SK-N-SH (cell line): ENCODE data around the gene KCNJ2. TPM values are rescaled to one million over a fixed set of nuclear protein-coding genes. Genes with fewer than 3 reads are reported as not detected.

Experiments
- CTCF ChIA-PET: fragments of 300-600, 350-600 bp; formaldehyde crosslinking; extraction: SDS; loops from one replicate; lab custom pipeline; 2021; lab: Yijun Ruan, JAX
- POLR2A ChIA-PET: fragments of 350-600 bp; sonication (Branson Sonifier 250); formaldehyde crosslinking; extraction: SDS; loops from one replicate; lab custom pipeline; 2020; ENCODE audit warnings: antibody characterized with exemption, inconsistent platforms; lab: Yijun Ruan, JAX
- DNase-seq: peaks from one replicate; pipeline ENCODE4 v3.0.0; 2012
- H2AFZ ChIP-seq: fragments of 200-600 bp; sonication (generic); 2 replicates; pipeline ENCODE4 v1.8.1; 2016; ENCODE audit warnings: antibody characterized with exemption, mild to moderate bottlenecking, low read depth
- H3F3A ChIP-seq: fragments of 200-600 bp; sonication (generic); replicated peaks from 2 replicates; pipeline ENCODE3; 2016; ENCODE audit warnings: antibody characterized with exemption, mild to moderate bottlenecking; ENCODE audit not compliant: insufficient read depth
- H3K27ac ChIP-seq, 2 experiments: fragments of 200-500 bp in 1 of 2; fragments of 200-600 bp in 1 of 2; sonication (Bioruptor generic) in 1 of 2; sonication (generic), shearing (Covaris generic) in 1 of 2; 2 replicates each; pipeline versions ENCODE4 v1.5.1 to v1.6.1; 2014 to 2016; ENCODE audit warnings: low read depth in 2 of 2, inconsistent platforms in 1 of 2, low read length in 1 of 2, mild to moderate bottlenecking in 1 of 2, mixed read lengths in 1 of 2
- H3K27me3 ChIP-seq: fragments of 200-600 bp; sonication (generic), shearing (Covaris generic); 2 replicates; pipeline ENCODE4 v1.6.1; 2016; ENCODE audit warnings: mixed run types; ENCODE audit not compliant: insufficient read depth
- H3K36me3 ChIP-seq, 2 experiments: fragments of 200-500 bp in 1 of 2; fragments of 200-600 bp in 1 of 2; sonication (Bioruptor generic) in 1 of 2; sonication (generic) in 1 of 2; replicated peaks in 1 of 2; 2 replicates each; pipeline versions ENCODE3 to v1.5.1; 2014 to 2016; ENCODE audit warnings: low read length in 1 of 2, mild to moderate bottlenecking in 1 of 2; ENCODE audit not compliant: insufficient read depth in 2 of 2, control insufficient read depth in 1 of 2
- H3K4me1 ChIP-seq, 2 experiments: fragments of 200-500 bp in 1 of 2; fragments of 200-600 bp in 1 of 2; sonication (Bioruptor generic) in 1 of 2; sonication (generic), shearing (Covaris generic) in 1 of 2; 2 replicates each; pipeline versions ENCODE4 v1.5.1 to v1.6.1; 2014 to 2016; ENCODE audit warnings: low read depth in 1 of 2, low read length in 1 of 2, mixed run types in 1 of 2; ENCODE audit not compliant: insufficient read depth in 2 of 2, control insufficient read depth in 1 of 2
- H3K4me2 ChIP-seq: fragments of 200-600 bp; sonication (generic), shearing (Covaris generic); 2 replicates; pipeline ENCODE4 v1.6.1; 2017; ENCODE audit warnings: mixed run types
- H3K4me3 ChIP-seq, 2 experiments: fragments of 200-500 bp in 1 of 2; fragments of 200-600 bp in 1 of 2; sonication (Bioruptor generic) in 1 of 2; sonication (generic), shearing (Covaris generic) in 1 of 2; 2 replicates each; pipeline versions ENCODE4 v1.5.1 to v1.8.1; 2014 to 2016; ENCODE audit warnings: low read depth in 2 of 2, inconsistent platforms in 1 of 2, low read length in 1 of 2, mild to moderate bottlenecking in 1 of 2, mixed read lengths in 1 of 2, moderate library complexity in 1 of 2
- H3K79me2 ChIP-seq: fragments of 200-600 bp; sonication (generic); 2 replicates; pipeline ENCODE4 v1.8.1; 2017; ENCODE audit warnings: mild to moderate bottlenecking; ENCODE audit not compliant: insufficient read depth
- H3K9ac ChIP-seq: fragments of 200-600 bp; sonication (generic); 2 replicates; pipeline ENCODE4 v1.6.1; 2017; ENCODE audit warnings: mixed run types
- H3K9me2 ChIP-seq: fragments of 200-600 bp; sonication (generic); 2 replicates; pipeline ENCODE4 v1.6.1; 2017; ENCODE audit warnings: mixed run types
- H3K9me3 ChIP-seq: fragments of 200-600 bp; sonication (generic); 2 replicates; pipeline ENCODE4 v1.6.1; 2017; ENCODE audit warnings: mixed run types, mild to moderate bottlenecking, moderate library complexity
- H4K20me1 ChIP-seq: fragments of 200-600 bp; sonication (generic); 2 replicates; pipeline ENCODE4 v1.6.1; 2017; ENCODE audit warnings: mild to moderate bottlenecking, mixed run types; ENCODE audit not compliant: insufficient read depth
- CHD2 ChIP-seq: fragments of 150-350 bp; IDR thresholded peaks from 2 replicates; pipeline ENCODE4 v1.6.1; 2018; ENCODE audit warnings: low read length; ENCODE audit not compliant: partially characterized antibody
- EP300 ChIP-seq, 2 experiments: IDR thresholded peaks; 2 replicates each; pipeline versions ENCODE4 v1.4.0 to v1.6.1; 2012; ENCODE audit warnings: borderline replicate concordance in 1 of 2, low read depth in 1 of 2, low read length in 1 of 2
- FOSL2 ChIP-seq: IDR thresholded peaks from 2 replicates; pipeline ENCODE4 v1.4.0; 2012; ENCODE audit warnings: low read depth, mild to moderate bottlenecking, moderate library complexity, borderline replicate concordance
- FOXJ3 ChIP-seq: sonication (generic); formaldehyde crosslinking; IDR thresholded peaks from 2 replicates; pipeline ENCODE4 v1.5.1; 2020; ENCODE audit warnings: mild to moderate bottlenecking, missing genetic modification reagents
- FOXM1 ChIP-seq: IDR thresholded peaks from 2 replicates; pipeline ENCODE4 v1.4.0; 2012; ENCODE audit warnings: low read depth, mild to moderate bottlenecking
- GATA2 ChIP-seq: sonication (generic); formaldehyde crosslinking; IDR thresholded peaks from 2 replicates; pipeline ENCODE4 v1.5.0; 2020; ENCODE audit warnings: mild to moderate bottlenecking, missing genetic modification reagents
- JUND ChIP-seq: IDR thresholded peaks from 2 replicates; pipeline ENCODE4 v1.4.0; 2012
- PBX3 ChIP-seq: IDR thresholded peaks from 2 replicates; pipeline ENCODE4; 2012
- POLR2AphosphoS5 ChIP-seq: IDR thresholded peaks from 2 replicates; pipeline ENCODE4 v1.6.1; 2012; ENCODE audit warnings: low read depth, low read length
- RAD21 ChIP-seq: IDR thresholded peaks from 2 replicates; pipeline ENCODE4 v1.6.1; 2012; ENCODE audit warnings: mild to moderate bottlenecking, low read length
- RXRA ChIP-seq: IDR thresholded peaks from 2 replicates; pipeline ENCODE4 v1.4.0; 2012; ENCODE audit warnings: low read depth, mild to moderate bottlenecking, borderline replicate concordance
- TAF1 ChIP-seq: IDR thresholded peaks from 2 replicates; pipeline ENCODE4 v1.6.1; 2012; ENCODE audit warnings: low read depth, mild to moderate bottlenecking, low read length, moderate library complexity, borderline replicate concordance
- TEAD4 ChIP-seq: IDR thresholded peaks from 2 replicates; pipeline ENCODE4 v1.4.0; 2012; ENCODE audit warnings: mild to moderate bottlenecking, borderline replicate concordance; ENCODE audit not compliant: insufficient read depth
- YY1 ChIP-seq: IDR thresholded peaks from 2 replicates; pipeline ENCODE4 v1.4.0; 2012; ENCODE audit warnings: low read depth, mild to moderate bottlenecking
- ZBTB33 ChIP-seq: IDR thresholded peaks from 2 replicates; pipeline ENCODE4 v1.4.0; 2012; ENCODE audit warnings: low read depth, borderline replicate concordance
- WGBS: methylation state at CpG from one replicate; pipeline ENCODE4 v1.1.6; 2017; ENCODE audit warnings: low lambda C conversion rate; 5-methylcytosine and 5-hydroxymethylcytosine counted together
- polyA plus RNA-seq, 3 experiments: library from polyadenylated mRNA; depleted of rRNA; stranded (reverse); fragments of >200 nt; gene quantifications; 2 replicates each; pipeline ENCODE4 v1.2.3, GENCODE V29; 2012
- TF ChIP-seq, protein P1 (sequence below): fragments of 150-350 bp; IDR thresholded peaks from 2 replicates; pipeline ENCODE4 v1.6.1; 2016; ENCODE audit warnings: mild to moderate bottlenecking, low read depth, low read length
- TF ChIP-seq, protein P2 (sequence below): IDR thresholded peaks from 2 replicates; pipeline ENCODE4 v1.4.0; 2012; ENCODE audit warnings: low read depth
- TF ChIP-seq, protein P3 (sequence below): fragments of 150-350 bp; IDR thresholded peaks from 2 replicates; pipeline ENCODE4 v1.6.1; 2017; ENCODE audit warnings: antibody characterized with exemption, low read length, low read depth, borderline replicate concordance

The KCNJ2 gene
- polyA plus RNA-seq, 1 of the 3 experiments (the other 2 are of a cell fraction): 0.21 TPM

GRCh38 chr17:70172449-70172848 lies 3.1 kb downstream of the KCNJ2 start:
- Histone ChIP-seq H3F3A (no peaks in the 10 kb centered on the region), H3K9me2 (no peaks in the 10 kb centered on the region), H3K27ac (no peak overlapping the region), H2AFZ (no peak overlapping the region), H3K79me2 (peaks cover 23% of the 10 kb centered on the region), H3K9me3 (no peaks in the 10 kb centered on the region), H3K36me3 (no peaks in the 10 kb centered on the region), H3K4me2 (peak overlapping the region; percentile 10; the same call in 1 of the 2 replicates), H3K27me3 (no peaks in the 10 kb centered on the region), H3K4me1 (peaks cover 3 to 25% of the 10 kb centered on the region in 2 experiments; a peak in 3 of 4 replicates), H3K4me3 (no peak overlapping the region), H4K20me1 (no peaks in the 10 kb centered on the region), H3K9ac (no peak overlapping the region)
- no peak for DNase-seq
- 77% methylated on average over 2 of the region's 2 CpGs for WGBS
- TF ChIP-seq EP300 (IDR thresholded peaks at IDR 0.05; ENCODE audit: borderline replicate concordance in 1 of 2, low read depth in 1 of 2, low read length in 1 of 2) (0 out of 4 replicates have a peak, but pooled peaks of 1 of the 2 experiments have one; percentile 11), FOSL2 (peak; percentile 12), TEAD4 (0 out of 2 replicates have a peak, but pooled peaks have one; percentile 3), JUND (0 out of 2 replicates have a peak, but pooled peaks have one; percentile 7), PBX3 (peak; percentile 44), RAD21 (no peak), TAF1 (no peak), GATA2 (no peak)
- ChIA-PET CTCF (interaction anchor here (0.9 to 6.5 kb wide), 4 partner anchors 15 to 565 kb away, joined by 3 to 51 read pairs (median 4); no protein-coding TSS in a partner anchor), POLR2A (no interaction called here)

DNA sequence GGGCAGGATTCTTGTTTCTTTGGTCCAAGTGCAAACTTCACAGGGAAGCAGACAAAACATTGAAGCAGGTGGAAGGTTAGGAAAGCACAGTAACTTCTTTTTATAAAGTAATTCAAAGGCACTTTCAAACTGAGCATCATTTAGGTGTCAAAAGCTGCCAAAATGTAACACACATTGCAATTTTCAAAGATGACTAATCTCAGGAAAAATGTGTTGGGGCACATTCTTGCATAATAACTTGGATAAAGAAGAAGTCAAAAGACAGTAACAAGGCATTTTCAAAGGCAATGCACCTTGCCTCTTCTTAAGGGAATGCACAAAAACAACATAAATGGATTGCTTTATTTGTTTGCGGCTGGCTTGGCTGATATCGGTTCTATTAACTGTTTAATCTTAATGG lies 3.6 kb downstream of the KCNJ2 start:
- Histone ChIP-seq H3K9me2 (no peaks in the 10 kb centered on the region), H3K9me3 (no peaks in the 10 kb centered on the region), H3K4me3 (no peak overlapping the region), H3K9ac (no peak overlapping the region), H2AFZ (no peak overlapping the region), H3K4me1 (peaks cover 3 to 23% of the 10 kb centered on the region in 2 experiments; a peak in 3 of 4 replicates), H3F3A (no peaks in the 10 kb centered on the region), H3K79me2 (peaks cover 23% of the 10 kb centered on the region), H3K27ac (no peak overlapping the region), H3K4me2 (peak overlapping the region; percentile 10; the same call in 1 of the 2 replicates), H3K36me3 (no peaks in the 10 kb centered on the region), H3K27me3 (no peaks in the 10 kb centered on the region), H4K20me1 (no peaks in the 10 kb centered on the region)
- ChIA-PET POLR2A (no interaction called here), CTCF (interaction anchor here (1.8 to 6.5 kb wide), 2 partner anchors 381 to 566 kb away, joined by 5 to 51 read pairs; no protein-coding TSS in a partner anchor)
- 90% methylated on average over 2 of the region's 2 CpGs for WGBS
- DNase-seq: no peak
- TF ChIP-seq FOXJ3 (CRISPR knock-in tag): no peak
- TF ChIP-seq RAD21: no peak
- TF ChIP-seq, protein P1, sequence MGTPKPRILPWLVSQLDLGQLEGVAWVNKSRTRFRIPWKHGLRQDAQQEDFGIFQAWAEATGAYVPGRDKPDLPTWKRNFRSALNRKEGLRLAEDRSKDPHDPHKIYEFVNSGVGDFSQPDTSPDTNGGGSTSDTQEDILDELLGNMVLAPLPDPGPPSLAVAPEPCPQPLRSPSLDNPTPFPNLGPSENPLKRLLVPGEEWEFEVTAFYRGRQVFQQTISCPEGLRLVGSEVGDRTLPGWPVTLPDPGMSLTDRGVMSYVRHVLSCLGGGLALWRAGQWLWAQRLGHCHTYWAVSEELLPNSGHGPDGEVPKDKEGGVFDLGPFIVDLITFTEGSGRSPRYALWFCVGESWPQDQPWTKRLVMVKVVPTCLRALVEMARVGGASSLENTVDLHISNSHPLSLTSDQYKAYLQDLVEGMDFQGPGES: no peak
- no peak for TF ChIP-seq ZBTB33
- no peak for TF ChIP-seq POLR2AphosphoS5
- TF ChIP-seq EP300 (IDR thresholded peaks at IDR 0.05; ENCODE audit: borderline replicate concordance in 1 of 2, low read depth in 1 of 2, low read length in 1 of 2): no peak
- TF ChIP-seq FOXM1: no peak
- TF ChIP-seq RXRA: 0 out of 2 replicates have a peak, but pooled peaks have one; percentile 0
- no peak for TF ChIP-seq CHD2
- 0 out of 2 replicates have a peak, but pooled peaks have one; percentile 4 for TF ChIP-seq TEAD4
- no peak for TF ChIP-seq YY1
- TF ChIP-seq FOSL2: no peak; the same call in 1 of the 2 replicates
- TF ChIP-seq, protein P2, sequence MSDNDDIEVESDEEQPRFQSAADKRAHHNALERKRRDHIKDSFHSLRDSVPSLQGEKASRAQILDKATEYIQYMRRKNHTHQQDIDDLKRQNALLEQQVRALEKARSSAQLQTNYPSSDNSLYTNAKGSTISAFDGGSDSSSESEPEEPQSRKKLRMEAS: no peak
- TF ChIP-seq, protein P3, sequence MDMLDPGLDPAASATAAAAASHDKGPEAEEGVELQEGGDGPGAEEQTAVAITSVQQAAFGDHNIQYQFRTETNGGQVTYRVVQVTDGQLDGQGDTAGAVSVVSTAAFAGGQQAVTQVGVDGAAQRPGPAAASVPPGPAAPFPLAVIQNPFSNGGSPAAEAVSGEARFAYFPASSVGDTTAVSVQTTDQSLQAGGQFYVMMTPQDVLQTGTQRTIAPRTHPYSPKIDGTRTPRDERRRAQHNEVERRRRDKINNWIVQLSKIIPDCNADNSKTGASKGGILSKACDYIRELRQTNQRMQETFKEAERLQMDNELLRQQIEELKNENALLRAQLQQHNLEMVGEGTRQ: no peak
